ENCODE data around the gene IL10RA.
"Not testable (repeated sequence)": the region's sequence is repeated elsewhere in the genome, so short reads cannot be mapped to it uniquely, and the experiment has no call there.

The IL10RA gene

DNA sequence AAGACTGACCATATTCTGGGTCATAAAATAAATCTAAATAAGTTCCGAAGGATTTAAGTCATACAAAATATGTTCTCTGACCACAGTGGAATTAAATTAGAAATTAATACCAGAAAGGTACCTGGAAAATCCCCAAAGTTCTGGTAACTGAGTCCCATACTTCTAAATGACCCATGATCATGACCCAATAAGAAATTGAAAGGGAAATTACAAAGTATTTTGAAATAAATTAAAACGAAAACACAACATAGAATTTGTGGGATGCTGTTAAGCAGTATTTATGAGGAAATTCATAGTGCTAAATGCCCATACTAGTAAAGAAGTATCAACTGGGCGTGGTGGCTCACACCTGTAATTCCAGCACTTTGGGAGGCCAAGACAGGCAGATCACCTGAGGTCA is 23.4 kb upstream of the IL10RA start:
- no peak for FAIRE-seq

DNA sequence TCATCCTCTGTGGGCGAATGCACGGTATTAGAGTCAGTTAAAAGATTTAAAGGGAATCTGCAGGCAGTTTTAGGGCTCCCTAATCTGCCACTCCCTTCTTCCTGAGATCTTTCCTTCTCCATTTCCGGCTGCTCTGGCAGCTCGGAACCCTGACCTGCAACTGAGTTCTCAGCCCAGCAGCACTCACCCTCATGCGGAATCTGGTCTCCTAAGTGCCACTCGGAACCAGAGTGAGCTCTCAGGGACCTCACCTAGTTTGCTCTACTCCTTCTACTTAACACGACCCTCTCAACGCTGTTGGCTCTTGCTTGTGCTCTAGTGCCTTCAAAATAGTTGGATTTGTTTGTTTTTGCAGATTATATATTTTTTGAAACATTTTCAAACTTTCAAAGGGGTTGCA is 19.3 kb upstream of the IL10RA start:
- FAIRE-seq = no peak

DNA sequence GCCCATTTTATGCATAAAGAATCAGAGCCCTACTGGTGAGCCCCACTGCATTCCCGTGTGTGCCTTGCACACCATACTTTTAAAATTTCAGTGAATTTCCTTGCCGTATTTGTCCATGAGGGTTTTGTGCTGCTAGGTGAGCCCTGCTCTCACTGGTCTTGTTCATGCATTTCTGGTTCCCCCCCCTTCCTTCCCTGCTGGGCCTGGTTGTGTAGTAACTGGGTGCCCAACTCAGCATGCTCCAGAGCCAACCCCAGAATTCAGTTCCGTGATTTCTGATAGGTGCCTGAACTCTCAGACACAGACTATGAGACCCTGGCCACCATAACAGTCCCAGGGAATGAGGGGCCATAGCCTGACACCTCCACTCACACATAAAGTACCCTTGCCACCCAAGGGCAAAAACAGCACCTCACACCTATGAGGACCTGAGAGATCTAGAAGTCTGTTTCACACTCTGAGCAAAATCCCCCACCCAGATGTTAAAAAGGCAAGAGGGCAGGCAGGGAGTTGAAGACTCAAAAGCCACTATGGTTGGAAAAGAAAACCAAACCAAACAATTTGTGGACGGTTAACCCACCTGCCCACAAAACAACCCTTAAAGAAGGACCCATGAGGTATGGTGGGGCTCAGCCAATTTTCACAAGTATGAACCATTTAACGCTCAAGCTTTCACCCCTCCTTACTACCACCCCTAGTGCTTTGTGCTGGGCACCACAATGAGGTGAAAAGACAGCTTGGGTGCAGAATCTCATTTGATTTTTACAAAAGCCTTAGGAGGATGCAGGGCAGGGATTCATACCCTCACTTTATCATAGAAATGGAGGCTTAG is 16.8 kb upstream of the IL10RA start:
- FAIRE-seq = no peak

DNA sequence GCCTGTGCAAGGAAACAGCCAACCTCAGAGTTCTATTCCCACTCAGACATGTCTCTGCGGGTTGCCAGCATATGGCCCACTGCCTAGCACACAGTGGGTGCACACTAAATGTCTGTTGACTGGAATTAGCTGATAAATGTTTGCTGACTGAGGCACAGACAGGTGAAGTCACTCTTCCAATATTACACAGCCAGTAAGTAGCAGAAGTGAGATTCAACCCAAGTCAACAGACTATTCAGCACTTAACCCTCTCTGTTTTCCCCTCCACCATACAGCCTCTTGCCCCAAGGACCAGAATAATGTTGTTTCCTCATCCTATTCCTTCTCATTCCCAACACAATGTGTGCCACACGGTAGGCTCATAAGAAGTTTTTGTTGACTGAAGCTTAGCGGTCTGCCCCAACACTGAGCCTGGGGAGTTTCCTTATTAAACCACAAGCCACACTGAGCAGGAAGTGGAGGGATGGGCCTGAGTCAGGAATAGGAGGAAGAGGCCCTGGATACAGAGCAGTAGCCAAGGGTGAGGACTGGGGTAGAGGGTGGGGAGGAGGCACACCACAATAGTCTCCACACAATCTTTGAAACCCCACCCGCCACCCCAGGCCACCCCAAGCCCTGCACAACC is 15.7 kb upstream of the IL10RA start:
- no peak for FAIRE-seq

DNA sequence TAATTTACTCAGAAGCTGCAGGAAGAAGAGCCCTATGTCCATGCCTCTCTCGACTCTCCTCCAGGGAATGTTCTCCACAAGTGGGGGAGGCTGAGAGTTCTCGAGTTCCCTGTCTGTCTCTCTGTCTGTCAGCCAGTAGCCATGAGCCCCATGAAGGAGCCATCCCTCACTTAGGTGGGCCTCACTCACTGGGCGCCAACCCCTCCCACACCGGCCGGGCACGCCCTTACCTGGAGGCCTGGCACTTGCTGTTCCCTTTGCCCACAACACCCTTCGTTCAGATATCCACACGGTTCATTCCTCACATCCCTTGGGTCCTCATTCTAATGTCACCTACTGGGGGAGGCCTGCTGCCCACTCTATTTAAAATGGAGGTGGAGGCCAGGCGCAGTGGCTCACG is 14.2 kb upstream of the IL10RA start:
- no peak for FAIRE-seq

DNA sequence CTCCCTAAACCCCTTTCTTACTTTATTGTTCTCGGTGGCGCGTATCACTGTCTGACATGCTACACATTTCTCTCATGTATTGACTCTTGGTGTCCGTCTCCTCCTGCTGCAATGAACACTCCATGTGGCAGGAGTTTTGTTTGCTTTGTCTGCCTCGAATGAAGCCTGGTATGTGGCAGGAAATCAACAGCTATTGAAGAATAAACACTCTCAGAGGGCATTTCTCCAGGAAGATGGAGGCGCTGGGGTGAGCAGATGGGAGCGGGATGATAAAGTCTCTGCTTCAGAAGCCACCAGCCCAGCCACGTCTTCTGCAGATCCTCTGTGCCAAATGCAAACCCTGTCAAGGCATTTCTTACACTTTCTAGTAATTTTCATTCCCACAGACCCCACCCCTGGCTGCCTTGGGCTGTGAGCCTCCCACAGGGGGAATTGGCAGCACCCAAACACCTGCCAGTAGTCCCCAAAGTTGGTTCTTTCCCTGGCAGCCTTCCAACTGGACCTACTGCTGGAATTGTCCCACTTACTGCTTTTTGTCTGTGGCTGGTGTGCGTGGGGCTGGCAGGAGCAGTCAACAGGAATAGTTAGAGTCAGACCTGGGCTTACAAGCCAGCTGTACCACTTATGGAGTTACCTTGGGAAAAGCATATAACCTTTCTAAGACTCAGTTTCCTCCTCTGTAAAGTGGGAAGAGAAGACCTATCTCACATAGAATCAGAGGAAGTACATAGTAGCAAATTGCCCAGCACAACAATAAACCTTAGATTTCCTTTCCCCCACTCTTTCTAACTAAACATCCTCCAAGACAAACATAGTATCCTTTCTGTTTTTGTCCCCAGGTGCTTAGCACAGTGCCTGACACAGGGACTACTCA is 13.3 kb upstream of the IL10RA start:
- FAIRE-seq = no peak

GRCh38 chr11:117973503-117973860 is 12.7 kb upstream of the IL10RA start:
- FAIRE-seq = no peak

DNA sequence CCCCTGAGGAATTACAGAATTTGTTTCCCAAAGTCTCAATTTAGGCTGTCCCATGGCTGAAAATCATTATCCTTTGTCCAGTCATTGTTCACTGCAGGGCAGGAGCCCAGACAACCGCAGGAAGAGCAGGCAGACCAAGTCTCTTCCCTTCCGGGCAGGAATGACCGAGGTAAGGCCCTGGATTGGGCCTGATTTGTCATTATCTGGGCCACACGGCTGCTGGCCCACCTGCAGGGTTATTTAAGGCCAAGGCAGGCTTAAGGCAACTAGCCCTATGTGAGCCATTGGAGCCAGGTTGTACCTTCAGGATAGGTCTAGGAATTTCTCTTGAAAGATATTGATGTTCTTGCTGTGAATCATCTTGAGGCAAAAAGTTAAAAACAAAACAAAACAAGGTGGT is 9.7 kb upstream of the IL10RA start:
- FAIRE-seq = no peak

GRCh38 chr11:117977029-117977428 is 9.2 kb upstream of the IL10RA start:
- no peak for FAIRE-seq

GRCh38 chr11:117977612-117978264 is 8.5 kb upstream of the IL10RA start:
- FAIRE-seq = not testable (repeated sequence)

DNA sequence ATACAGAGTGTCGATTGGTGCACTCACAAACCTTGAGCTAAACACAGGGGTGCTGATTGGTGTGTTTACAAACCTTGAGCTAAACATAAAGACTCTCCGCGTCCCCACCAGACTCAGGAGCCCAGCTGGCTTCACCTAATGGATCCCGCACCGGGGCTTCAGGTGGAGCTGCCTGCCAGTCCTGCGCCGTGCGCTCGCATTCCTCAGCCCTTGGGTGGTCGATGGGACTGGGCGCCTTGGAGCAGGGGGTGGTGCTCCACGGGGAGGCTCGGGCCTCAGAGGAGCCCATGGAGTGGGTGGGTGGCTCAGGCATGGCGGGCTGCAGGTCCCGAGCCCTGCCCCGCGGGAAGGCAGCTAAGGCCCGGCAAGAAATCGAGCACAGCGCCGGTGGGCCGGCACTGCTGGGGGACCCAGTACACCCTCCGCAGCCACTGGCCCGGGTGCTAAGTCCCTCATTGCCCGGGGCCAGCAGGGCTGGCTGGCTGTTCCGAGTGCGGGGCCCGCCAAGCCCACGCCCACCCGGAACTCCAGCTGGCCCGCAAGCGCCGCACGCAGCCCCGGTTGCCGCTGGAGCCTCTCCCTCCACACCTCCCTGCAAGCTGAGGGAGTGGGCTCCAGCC is 7.8 kb upstream of the IL10RA start:
- FAIRE-seq = not testable (repeated sequence)

DNA sequence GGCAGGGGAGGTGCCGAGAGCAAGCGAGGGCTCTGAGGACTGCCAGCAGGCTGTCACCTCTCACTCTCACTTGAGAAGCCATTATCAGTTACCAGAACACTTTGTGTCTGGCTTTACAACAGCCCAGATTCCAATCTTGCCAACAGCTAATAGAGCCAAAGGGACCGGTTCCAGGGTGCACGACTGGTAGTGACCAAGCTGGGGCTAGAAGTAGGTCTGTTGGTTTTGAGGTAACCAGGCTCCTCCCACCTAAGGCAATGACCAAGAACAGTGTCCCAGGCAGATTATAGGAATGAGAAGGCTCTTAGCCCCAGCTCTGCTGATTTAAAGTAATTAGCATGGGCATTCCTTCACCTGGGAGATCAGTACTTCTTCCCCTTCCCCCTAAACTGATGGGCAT is 7.2 kb upstream of the IL10RA start:
- no peak for FAIRE-seq

- no peak for FAIRE-seq
Observed at GRCh38 chr11:117979481-117980211, 6.5 kb upstream of the IL10RA start.

DNA sequence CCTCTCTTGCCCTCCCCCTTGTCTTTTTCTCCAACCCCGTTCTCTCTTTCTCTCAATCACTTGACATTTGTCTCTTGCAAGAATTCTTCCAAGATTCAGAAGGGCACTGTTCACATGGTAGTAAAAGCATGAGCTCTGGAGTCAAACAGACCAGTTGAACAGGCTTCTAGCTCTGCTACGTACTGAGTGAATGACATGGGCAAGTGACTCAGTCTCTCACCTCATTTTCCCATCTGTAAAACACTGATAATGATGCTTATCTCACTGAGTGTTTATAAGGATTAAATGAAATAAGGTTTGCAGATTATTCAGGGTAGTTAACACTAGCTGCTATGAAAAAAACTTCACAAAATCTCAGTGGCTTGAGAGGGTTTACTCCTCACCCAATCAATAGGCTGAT is 5.9 kb upstream of the IL10RA start:
- FAIRE-seq = no peak

- no peak for FAIRE-seq
Observed at GRCh38 chr11:117980720-117981119, 5.5 kb upstream of the IL10RA start.

DNA sequence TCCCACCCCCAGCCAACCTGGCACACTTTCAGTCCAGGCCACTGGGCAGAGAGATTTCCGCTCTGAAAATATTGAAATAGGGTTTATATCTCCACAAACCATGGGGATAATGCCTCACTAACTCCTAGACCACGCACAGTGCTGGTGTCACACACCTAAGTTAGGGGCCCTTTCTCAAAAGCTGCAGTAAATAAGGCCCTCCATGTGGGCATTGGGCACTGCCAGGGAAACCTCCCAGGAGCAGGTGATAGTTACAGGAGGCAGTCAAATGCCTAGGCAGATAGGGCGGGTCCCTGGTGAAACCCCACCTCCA is 3.1 kb upstream of the IL10RA start:
- FAIRE-seq = no peak

DNA sequence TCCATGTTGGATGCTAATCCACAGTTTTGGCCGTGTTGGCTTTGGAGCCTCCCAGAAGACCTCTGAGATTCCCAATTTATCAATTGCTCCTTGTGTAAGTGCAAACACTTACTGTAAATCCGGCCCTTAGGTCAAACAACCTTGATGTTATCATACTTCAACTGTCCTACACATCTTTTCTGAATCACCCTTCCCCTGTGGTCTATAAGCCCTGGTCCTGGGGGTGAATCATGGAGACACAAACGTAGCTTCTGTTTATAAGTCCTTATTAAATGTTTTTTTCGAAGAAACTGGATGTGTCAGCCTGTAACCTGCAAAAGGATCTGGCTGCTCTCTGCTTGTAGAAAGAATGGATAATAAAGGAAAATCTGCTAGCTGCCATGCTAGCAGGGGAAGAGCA is 1.7 kb upstream of the IL10RA start:
- no peak for FAIRE-seq

DNA sequence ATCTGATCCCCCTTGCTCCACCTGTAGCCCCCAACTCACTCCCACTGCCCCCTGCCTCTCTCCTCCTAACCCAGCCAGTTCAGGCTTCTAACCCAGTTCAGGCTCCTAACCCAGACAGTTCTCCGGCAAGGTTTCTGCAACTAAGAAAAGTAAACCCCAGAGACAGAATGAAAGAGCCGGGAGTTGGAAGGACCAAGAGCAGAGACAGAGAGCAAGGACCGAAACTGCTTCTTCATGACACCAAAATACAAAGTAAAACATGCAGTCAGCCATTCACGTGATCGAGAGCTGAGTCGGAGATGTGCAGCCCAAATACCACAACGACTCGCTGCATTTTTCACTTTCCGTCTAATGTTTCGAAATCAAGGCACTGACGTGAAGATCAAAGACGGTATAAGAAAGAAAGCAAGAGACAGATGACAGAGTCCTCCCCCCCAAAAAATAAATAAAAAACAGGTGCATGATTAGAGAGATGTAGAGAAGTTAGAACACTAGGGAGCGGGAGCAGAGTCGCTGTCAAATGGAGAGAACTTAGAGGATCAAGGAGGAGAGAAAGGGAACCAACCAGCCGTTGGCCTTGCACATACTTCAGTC is 884 bp downstream of the IL10RA start:
- no peak for FAIRE-seq

GRCh38 chr11:117989351-117990102 is 3.3 kb downstream of the IL10RA start:
- no peak for FAIRE-seq

GRCh38 chr11:117992136-117992535 is 5.9 kb downstream of the IL10RA start:
- no peak for FAIRE-seq

GRCh38 chr11:117992620-117993019 is 6.4 kb downstream of the IL10RA start:
- no peak for FAIRE-seq

All from colon (tissue), 2 donors.